Loucy (cell line): ENCODE data around the gene SNORC.

Experiments
- CTCF ChIP-seq: fragments of 200-600 bp; sonication (generic); conservative IDR thresholded peaks from 2 replicates; pipeline ENCODE4 v1.5.1; 2014; ENCODE audit warnings: mild to moderate bottlenecking, antibody characterized with exemption, low read length
- EZH2phosphoT487 ChIP-seq: fragments of 200-600 bp; IDR thresholded peaks from 2 replicates; pipeline ENCODE4 v1.6.1; 2018; ENCODE audit warnings: antibody characterized with exemption, mild to moderate bottlenecking, moderate library complexity, borderline replicate concordance

- TF ChIP-seq CTCF, result no peak
- no peak for TF ChIP-seq EZH2phosphoT487
These were observed 19.9 kb downstream of the SNORC start for GRCh38 chr2:232889876-232890401.
